ENCODE results near the gene EXOSC10.

GRCh38 chr1:11054666-11055065 lies 45.0 kb downstream of the EXOSC10 start:
- TF ChIP-seq FOXJ3 (CRISPR knock-in tag; IDR thresholded peaks at IDR 0.05) (no peak), MAX (CRISPR knock-in tag; IDR thresholded peaks at IDR 0.05) (no peak)

Measured in K562 (cell line).